ENCODE measurements around the gene LARP1.
"Not testable (repeated sequence)": the region's sequence is repeated elsewhere in the genome, so short reads cannot be mapped to it uniquely, and the experiment has no call there.

Gene LARP1

GRCh38 chr5:154832804-154833203, 77.6 kb downstream of the LARP1 start:
- not testable (repeated sequence) for DNase-seq

- DNase-seq = peak; percentile 76
Observed at GRCh38 chr5:154834053-154834452, 78.9 kb downstream of the LARP1 start.

GRCh38 chr5:154835701-154836052, 80.5 kb downstream of the LARP1 start:
- not testable (repeated sequence) for DNase-seq

GRCh38 chr5:154836225-154836624, 81.0 kb downstream of the LARP1 start:
- no peak for DNase-seq

GRCh38 chr5:154837009-154837901, 82.1 kb downstream of the LARP1 start:
- no peak for DNase-seq

- DNase-seq = no peak
Observed at GRCh38 chr5:154840435-154841272, 85.5 kb downstream of the LARP1 start.

- no peak for DNase-seq
Observed at GRCh38 chr5:154841273-154841661, 86.1 kb downstream of the LARP1 start.

GRCh38 chr5:154842689-154843530, 87.7 kb downstream of the LARP1 start:
- no peak for DNase-seq

- peak; percentile 56 for DNase-seq
Observed at GRCh38 chr5:154844809-154845208, 89.6 kb downstream of the LARP1 start.

- DNase-seq = no peak
Observed at GRCh38 chr5:154849264-154849785, 94.1 kb downstream of the LARP1 start.

GRCh38 chr5:154849791-154850201, 94.6 kb downstream of the LARP1 start:
- no peak for DNase-seq

GRCh38 chr5:154850255-154851062, 95.3 kb downstream of the LARP1 start, which contains the start of gene FAXDC2:
Gene FAXDC2, minus strand, starts transcription at chr5:154850603. Its CDS starts 12,425 bp downstream, at chr5:154838178.
- no peak for DNase-seq

- DNase-seq = no peak
Observed at GRCh38 chr5:154851351-154851750, 96.2 kb downstream of the LARP1 start.

- peak; percentile 98 for DNase-seq
Observed at GRCh38 chr5:154857530-154858296, 102.5 kb downstream of the LARP1 start.

- peak; percentile 97 for DNase-seq
Observed at GRCh38 chr5:154858297-154858971, 103.3 kb downstream of the LARP1 start, which contains the start of gene CNOT8. Gene CNOT8, plus strand, starts transcription at chr5:154858627. Its CDS starts 4,652 bp downstream, at chr5:154863279.

GRCh38 chr5:154858972-154859871, 104.0 kb downstream of the LARP1 start:
- peak; percentile 10 for DNase-seq

- DNase-seq = no peak
Observed at GRCh38 chr5:154860123-154860522, 104.9 kb downstream of the LARP1 start.

GRCh38 chr5:154860765-154861164, 105.6 kb downstream of the LARP1 start:
- DNase-seq = no peak

- DNase-seq = no peak
Observed at GRCh38 chr5:154861946-154862345, 106.8 kb downstream of the LARP1 start.
